Measurements from ENCODE around the gene SMAD6. TPM values are rescaled to one million over a fixed set of nuclear protein-coding genes. Genes with fewer than 3 reads are reported as not detected.

The SMAD6 gene
- total RNA-seq, 2 experiments from 2014 or later, result 0.25 to 0.41 TPM

- Mint-ChIP-seq H3K4me1 (ENCODE audit: low read depth) (peaks cover 5% of the 10 kb centered on the region), H3K27me3 (peaks cover 1% of the 10 kb centered on the region), H3K27ac (no peak overlapping the region), H3K4me3 (peak overlapping the region; percentile 49), H3K9me3 (no peaks in the 10 kb centered on the region), H3K36me3 (ENCODE audit: low read depth) (no peaks in the 10 kb centered on the region)
- no peak for TF ChIP-seq CTCF (IDR thresholded peaks at IDR 0.05)
- ATAC-seq (peak; percentile 81), DNase-seq (peak; percentile 50)
- CTCF ChIA-PET, result interaction anchor here (0.6 kb wide), 1 partner anchor 218 kb away, joined by 4 read pairs; no protein-coding TSS in a partner anchor
- intact Hi-C loops (cut with micrococcal nuclease), result no loop called here
- POLR2A ChIA-PET, result interaction anchor here (0.6 kb wide), 1 partner anchor 1493 kb away, joined by 4 read pairs; no protein-coding TSS in a partner anchor
These were observed 47.2 kb upstream of the SMAD6 start for GRCh38 chr15:66654739-66655375.

GRCh38 chr15:66655511-66655910 is 46.5 kb upstream of the SMAD6 start:
- Mint-ChIP-seq H3K27me3 (peaks cover 1% of the 10 kb centered on the region), H3K4me1 (ENCODE audit: low read depth) (peaks cover 5% of the 10 kb centered on the region), H3K36me3 (ENCODE audit: low read depth) (no peaks in the 10 kb centered on the region), H3K27ac (peak overlapping the region; percentile 30), H3K9me3 (no peaks in the 10 kb centered on the region), H3K4me3 (peak overlapping the region; percentile 49)
- intact Hi-C loops (cut with micrococcal nuclease), result no loop called here
- no peak for TF ChIP-seq CTCF (IDR thresholded peaks at IDR 0.05)
- no peak for DNase-seq
- ChIA-PET CTCF (interaction anchor here (0.6 kb wide), 1 partner anchor 217 kb away, joined by 4 read pairs; no protein-coding TSS in a partner anchor), POLR2A (no interaction called here)
- ATAC-seq, result no peak

- Mint-ChIP-seq H3K4me1 (ENCODE audit: low read depth) (peaks cover 5% of the 10 kb centered on the region), H3K9me3 (no peaks in the 10 kb centered on the region), H3K27me3 (peaks cover 1% of the 10 kb centered on the region), H3K36me3 (ENCODE audit: low read depth) (no peaks in the 10 kb centered on the region), H3K4me3 (no peak overlapping the region), H3K27ac (no peak overlapping the region)
- ChIA-PET POLR2A (no interaction called here), CTCF (no interaction called here)
- ATAC-seq, result no peak
- intact Hi-C loops (cut with micrococcal nuclease), result no loop called here
- no peak for DNase-seq
- TF ChIP-seq CTCF (IDR thresholded peaks at IDR 0.05), result no peak
These were observed 46.0 kb upstream of the SMAD6 start for GRCh38 chr15:66655997-66656396.

- CTCF ChIA-PET, result no interaction called here
- intact Hi-C loops (cut with micrococcal nuclease), result no loop called here
These were observed 44.6 kb upstream of the SMAD6 start for GRCh38 chr15:66657185-66658020.

More at GRCh38 chr15:66657185-66658020, 44.6 kb upstream of the SMAD6 start:
- ATAC-seq, result no peak
- Mint-ChIP-seq H3K36me3 (ENCODE audit: low read depth) (no peaks in the 10 kb centered on the region), H3K9me3 (no peaks in the 10 kb centered on the region), H3K27ac (no peak overlapping the region), H3K4me3 (no peak overlapping the region), H3K27me3 (peaks cover 1% of the 10 kb centered on the region), H3K4me1 (ENCODE audit: low read depth) (peaks cover 5% of the 10 kb centered on the region)
- POLR2A ChIA-PET, result interaction anchor here (0.6 kb wide), 1 partner anchor 43 kb away, joined by 3 read pairs; no protein-coding TSS in a partner anchor
- DNase-seq, result no peak
- no peak for TF ChIP-seq CTCF (IDR thresholded peaks at IDR 0.05)

Data from activated CD8-positive, alpha-beta T cell treated with anti-CD3 and anti-CD28 coated beads for 36 hours (primary cell).